HEK293 (cell line): ENCODE data around the gene IGSF9.

Experiments used
- EGR2 ChIP-seq: fragments of 450-650 bp; formaldehyde crosslinking; IDR thresholded peaks from 2 replicates; pipeline ENCODE4 v1.5.1; 2016; ENCODE audit warnings: low read depth, missing biosample characterization, missing genetic modification characterization
- FEZF1 ChIP-seq: fragments of 450-650 bp; formaldehyde crosslinking; IDR thresholded peaks from 2 replicates; pipeline ENCODE4 v1.5.1; 2016; ENCODE audit warnings: missing biosample characterization, missing genetic modification characterization
- IKZF3 ChIP-seq: fragments of 450-650 bp; IDR thresholded peaks from 2 replicates; pipeline ENCODE4 v1.5.0; 2018; ENCODE audit warnings: missing biosample characterization, mild to moderate bottlenecking, missing genetic modification characterization, moderate library complexity
- INSM2 ChIP-seq: fragments of 450-650 bp; formaldehyde crosslinking; IDR thresholded peaks from 2 replicates; pipeline ENCODE4 v1.5.1; 2016; ENCODE audit warnings: missing biosample characterization, missing genetic modification characterization
- KLF16 ChIP-seq: fragments of 450-650 bp; formaldehyde crosslinking; IDR thresholded peaks from 2 replicates; pipeline ENCODE4 v1.5.1; 2017; ENCODE audit warnings: missing biosample characterization, missing genetic modification characterization
- MZF1 ChIP-seq: fragments of 450-650 bp; formaldehyde crosslinking; IDR thresholded peaks from 2 replicates; pipeline ENCODE4 v1.5.1; 2017; ENCODE audit warnings: missing biosample characterization, missing genetic modification characterization, borderline replicate concordance
- OVOL3 ChIP-seq: fragments of 450-650 bp; formaldehyde crosslinking; IDR thresholded peaks from 2 replicates; pipeline ENCODE4 v1.5.1; 2016; ENCODE audit warnings: missing biosample characterization, missing genetic modification characterization
- REST ChIP-seq: fragments of 450-650 bp; formaldehyde crosslinking; IDR thresholded peaks from 2 replicates; pipeline ENCODE4 v1.5.1; 2016; ENCODE audit warnings: missing biosample characterization, missing genetic modification characterization
- SP2 ChIP-seq: fragments of 450-650 bp; formaldehyde crosslinking; IDR thresholded peaks from 2 replicates; pipeline ENCODE4 v1.5.1; 2016; ENCODE audit warnings: missing biosample characterization, missing genetic modification characterization
- YY1 ChIP-seq: fragments of 450-650 bp; formaldehyde crosslinking; IDR thresholded peaks from 2 replicates; pipeline ENCODE4 v1.5.1; 2018; ENCODE audit warnings: missing biosample characterization, missing genetic modification characterization
- ZBTB7A ChIP-seq: fragments of 450-650 bp; formaldehyde crosslinking; IDR thresholded peaks from 2 replicates; pipeline ENCODE4 v1.5.1; 2016; ENCODE audit warnings: low read depth, missing biosample characterization, missing genetic modification characterization
- ZFHX2 ChIP-seq: fragments of 450-650 bp; formaldehyde crosslinking; conservative IDR thresholded peaks from 2 replicates; pipeline ENCODE4 v1.5.1; 2016; ENCODE audit warnings: missing biosample characterization, missing genetic modification characterization
- ZNF10 ChIP-seq: fragments of 450-650 bp; formaldehyde crosslinking; IDR thresholded peaks from 2 replicates; pipeline ENCODE4 v1.5.1; 2017; ENCODE audit warnings: missing biosample characterization, missing genetic modification characterization
- ZNF146 ChIP-seq: fragments of 450-650 bp; formaldehyde crosslinking; IDR thresholded peaks from 2 replicates; pipeline ENCODE4 v1.5.1; 2016; ENCODE audit warnings: missing biosample characterization, missing genetic modification characterization
- ZNF184 ChIP-seq: fragments of 450-650 bp; IDR thresholded peaks from 2 replicates; pipeline ENCODE4 v1.5.1; 2018; ENCODE audit warnings: missing biosample characterization, mild to moderate bottlenecking, missing genetic modification characterization
- ZNF19 ChIP-seq: fragments of 450-650 bp; formaldehyde crosslinking; IDR thresholded peaks from 2 replicates; pipeline ENCODE4; 2016; ENCODE audit warnings: missing biosample characterization, missing genetic modification characterization, low read depth
- ZNF211 ChIP-seq: fragments of 450-650 bp; formaldehyde crosslinking; IDR thresholded peaks from 2 replicates; pipeline ENCODE4 v1.5.1; 2016; ENCODE audit warnings: low read depth, missing biosample characterization, missing genetic modification characterization
- ZNF266 ChIP-seq: fragments of 450-650 bp; formaldehyde crosslinking; IDR thresholded peaks from 2 replicates; pipeline ENCODE4 v1.5.1; 2016; ENCODE audit warnings: missing biosample characterization, missing genetic modification characterization, low read depth
- ZNF274 ChIP-seq, 2 experiments: fragments of 200-500 bp in 1 of 2; fragments of 450-650 bp in 1 of 2; sonication (Bioruptor generic) in 1 of 2; formaldehyde crosslinking in 1 of 2; IDR thresholded peaks; 2 replicates each; pipeline versions ENCODE4 v1.5.1 to v1.6.1; 2014 to 2016; ENCODE audit warnings: borderline replicate concordance in 1 of 2, inconsistent platforms in 1 of 2, low read length in 1 of 2, missing biosample characterization in 1 of 2, missing genetic modification characterization in 1 of 2
- ZNF280C ChIP-seq: fragments of 450-650 bp; formaldehyde crosslinking; IDR thresholded peaks from 2 replicates; pipeline ENCODE4 v1.5.1; 2016; ENCODE audit warnings: missing biosample characterization, missing genetic modification characterization
- ZNF366 ChIP-seq: fragments of 450-650 bp; formaldehyde crosslinking; conservative IDR thresholded peaks from 2 replicates; pipeline ENCODE4 v1.5.1; 2016; ENCODE audit warnings: missing biosample characterization, missing genetic modification characterization
- ZNF37A ChIP-seq: fragments of 450-650 bp; IDR thresholded peaks from 2 replicates; pipeline ENCODE4 v1.5.1; 2018; ENCODE audit warnings: missing biosample characterization, missing genetic modification characterization
- ZNF394 ChIP-seq: fragments of 450-650 bp; formaldehyde crosslinking; IDR thresholded peaks from 2 replicates; pipeline ENCODE4 v1.5.1; 2016; ENCODE audit warnings: missing biosample characterization, missing genetic modification characterization, mild to moderate bottlenecking, moderate library complexity, borderline replicate concordance
- ZNF416 ChIP-seq: fragments of 450-650 bp; formaldehyde crosslinking; IDR thresholded peaks from 2 replicates; pipeline ENCODE4 v1.5.1; 2016; ENCODE audit warnings: missing biosample characterization, missing genetic modification characterization
- ZNF501 ChIP-seq: fragments of 450-650 bp; formaldehyde crosslinking; IDR thresholded peaks from 2 replicates; pipeline ENCODE4 v1.5.1; 2016; ENCODE audit warnings: missing biosample characterization, missing genetic modification characterization
- ZNF529 ChIP-seq: fragments of 450-650 bp; formaldehyde crosslinking; IDR thresholded peaks from 2 replicates; pipeline ENCODE4 v1.5.1; 2017; ENCODE audit warnings: missing genetic modification characterization, missing biosample characterization; ENCODE audit not compliant: insufficient replicate concordance
- ZNF692 ChIP-seq: fragments of 450-650 bp; formaldehyde crosslinking; IDR thresholded peaks from 2 replicates; pipeline ENCODE4 v1.5.1; 2016; ENCODE audit warnings: missing biosample characterization, missing genetic modification characterization
- ZNF747 ChIP-seq: fragments of 450-650 bp; formaldehyde crosslinking; IDR thresholded peaks from 2 replicates; pipeline ENCODE4 v1.5.1; 2016; ENCODE audit warnings: missing biosample characterization, missing genetic modification characterization
- ZNF777 ChIP-seq: fragments of 450-650 bp; formaldehyde crosslinking; IDR thresholded peaks from 2 replicates; pipeline ENCODE4 v1.5.1; 2017; ENCODE audit warnings: missing biosample characterization, missing genetic modification characterization, borderline replicate concordance
- ZSCAN23 ChIP-seq: fragments of 450-650 bp; formaldehyde crosslinking; IDR thresholded peaks from 2 replicates; pipeline ENCODE4 v1.5.1; 2016; ENCODE audit warnings: missing biosample characterization, missing genetic modification characterization

The IGSF9 gene

GRCh38 chr1:159945483-159946241 lies at the start of gene IGSF9 (continued):
- TF ChIP-seq ZNF280C (tag by site-specific recombination) (no peak), KLF16 (tag by site-specific recombination) (peak; percentile 81), ZBTB7A (tag by site-specific recombination) (no peak), EGR2 (0 out of 2 replicates have a peak, but pooled peaks have one; percentile 40), ZNF19 (tag by site-specific recombination) (no peak), YY1 (tag by site-specific recombination) (0 out of 2 replicates have a peak, but pooled peaks have one; percentile 60), ZNF416 (tag by site-specific recombination) (no peak), ZNF274 (IDR thresholded peaks at IDR 0.05; ENCODE audit: low read length) (no peak), ZNF274 (tag by site-specific recombination; IDR thresholded peaks at IDR 0.05; ENCODE audit: borderline replicate concordance) (no peak), FEZF1 (tag by site-specific recombination) (no peak), OVOL3 (no peak), ZNF184 (tag by site-specific recombination) (0 out of 2 replicates have a peak, but pooled peaks have one; percentile 39), ZNF394 (tag by site-specific recombination) (0 out of 2 replicates have a peak, but pooled peaks have one; percentile 19), IKZF3 (tag by site-specific recombination) (0 out of 2 replicates have a peak, but pooled peaks have one; percentile 24), ZNF692 (tag by site-specific recombination) (peak; percentile 74; the same call in 1 of the 2 replicates), ZNF37A (tag by site-specific recombination) (no peak), ZSCAN23 (no peak), ZNF777 (tag by site-specific recombination) (peak; percentile 69; the same call in 1 of the 2 replicates), ZNF501 (tag by site-specific recombination) (peak; percentile 87; the same call in 1 of the 2 replicates), ZNF747 (no peak), ZNF366 (tag by site-specific recombination) (no peak), SP2 (tag by site-specific recombination) (peak; percentile 91), REST (tag by site-specific recombination) (no peak), ZFHX2 (tag by site-specific recombination) (peak; percentile 75), INSM2 (tag by site-specific recombination) (no peak), ZNF146 (no peak), ZNF211 (tag by site-specific recombination) (no peak), ZNF266 (tag by site-specific recombination) (no peak), ZNF529 (no peak), ZNF10 (tag by site-specific recombination) (0 out of 2 replicates have a peak, but pooled peaks have one; percentile 24), MZF1 (tag by site-specific recombination) (0 out of 2 replicates have a peak, but pooled peaks have one; percentile 30)
